ENCODE results near the gene CCNJL.

The CCNJL gene

GRCh38 chr5:160327818-160328217 is 15.5 kb upstream of the CCNJL start:
- DNase-seq = no peak

- no peak for DNase-seq
Measured at GRCh38 chr5:160326981-160327380, 14.6 kb upstream of the CCNJL start.

- DNase-seq = no peak
Measured at GRCh38 chr5:160325716-160326115, 13.4 kb upstream of the CCNJL start.

- DNase-seq = no peak
Measured at GRCh38 chr5:160324886-160325285, 12.5 kb upstream of the CCNJL start.

GRCh38 chr5:160318409-160318808 is 6.0 kb upstream of the CCNJL start:
- no peak for DNase-seq

GRCh38 chr5:160317434-160317833 is 5.1 kb upstream of the CCNJL start:
- DNase-seq = no peak

GRCh38 chr5:160315968-160316367 is 3.6 kb upstream of the CCNJL start:
- DNase-seq = no peak

- DNase-seq = no peak
Measured at GRCh38 chr5:160312960-160313727, 780 bp upstream of the CCNJL start.

GRCh38 chr5:160311491-160312133 is 752 bp downstream of the CCNJL start:
- no peak for DNase-seq

- no peak for DNase-seq
Measured at GRCh38 chr5:160310552-160311295, 1.6 kb downstream of the CCNJL start.

- no peak for DNase-seq
Measured at GRCh38 chr5:160310140-160310539, 2.2 kb downstream of the CCNJL start.

- no peak for DNase-seq
Measured at GRCh38 chr5:160306696-160307095, 5.7 kb downstream of the CCNJL start.

- no peak for DNase-seq
Measured at GRCh38 chr5:160305319-160305718, 7.0 kb downstream of the CCNJL start.

- no peak for DNase-seq
Measured at GRCh38 chr5:160303690-160304089, 8.7 kb downstream of the CCNJL start.

- no peak for DNase-seq
Measured at GRCh38 chr5:160298189-160298588, 14.2 kb downstream of the CCNJL start.

- no peak for DNase-seq
Measured at GRCh38 chr5:160297776-160298175, 14.6 kb downstream of the CCNJL start.

GRCh38 chr5:160297004-160297403 is 15.4 kb downstream of the CCNJL start:
- DNase-seq = no peak

GRCh38 chr5:160296496-160296895 is 15.9 kb downstream of the CCNJL start:
- no peak for DNase-seq

GRCh38 chr5:160293901-160294561 is 18.3 kb downstream of the CCNJL start:
- no peak for DNase-seq

GRCh38 chr5:160293386-160293785 is 19.0 kb downstream of the CCNJL start:
- DNase-seq = no peak

GRCh38 chr5:160291467-160291866 is 20.9 kb downstream of the CCNJL start:
- no peak for DNase-seq

- DNase-seq = no peak
Measured at GRCh38 chr5:160290751-160291150, 21.6 kb downstream of the CCNJL start.

- no peak for DNase-seq
Measured at GRCh38 chr5:160289721-160290120, 22.6 kb downstream of the CCNJL start.

- DNase-seq = no peak
Measured at GRCh38 chr5:160289356-160289651, 23.1 kb downstream of the CCNJL start.
